Epithelial cell of esophagus (primary cell): ENCODE results near the gene SLC8A2.
A peak's percentile ranks its signal among the peaks of the same experiment; 100 is the strongest.

Source experiments
- DNase-seq: peaks from one replicate; pipeline ENCODE4 v3.0.0; 2010; ENCODE audit warnings: low read depth
- H3K4me3 ChIP-seq: 2 replicates; pipeline ENCODE4 v1.5.1; 2011; ENCODE audit warnings: mild to moderate bottlenecking, low read length, control low read depth
- TF ChIP-seq, protein P1 (sequence below): IDR thresholded peaks from 2 replicates; pipeline ENCODE4 v1.5.1; 2011; ENCODE audit warnings: low read depth, mild to moderate bottlenecking, low read length, control low read depth, inconsistent platforms; ENCODE audit not compliant: insufficient read depth; ENCODE audit errors: missing control alignments

SLC8A2 gene

DNA sequence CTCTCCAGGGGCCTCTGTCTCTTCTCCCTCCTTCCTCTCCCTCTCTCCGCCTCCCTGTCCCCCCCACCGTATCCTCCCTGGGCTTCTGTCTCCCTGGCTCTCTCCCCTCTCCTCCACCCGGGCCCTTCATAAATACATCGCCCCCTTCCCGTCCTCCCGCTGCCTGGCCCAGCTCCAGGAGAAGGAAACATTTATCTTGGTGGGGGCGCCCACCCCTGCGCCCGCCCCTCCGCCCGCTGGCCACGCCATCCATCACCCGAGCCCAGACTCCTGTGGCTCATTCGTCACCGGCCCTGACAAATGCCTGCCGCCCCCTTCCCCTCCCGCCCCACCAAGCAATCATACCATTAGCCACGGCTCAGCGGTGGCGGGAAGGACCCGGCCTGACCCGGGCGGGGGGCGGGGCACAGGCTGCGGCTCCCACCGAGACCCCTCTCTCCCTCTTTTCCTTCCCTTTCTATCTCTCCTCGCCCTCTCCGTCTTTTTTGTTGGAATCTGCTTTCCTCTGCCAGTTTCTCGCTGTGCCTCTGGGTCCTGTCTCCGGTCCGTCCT, 49.8 kb downstream of the SLC8A2 start:
- TF ChIP-seq, protein P1, sequence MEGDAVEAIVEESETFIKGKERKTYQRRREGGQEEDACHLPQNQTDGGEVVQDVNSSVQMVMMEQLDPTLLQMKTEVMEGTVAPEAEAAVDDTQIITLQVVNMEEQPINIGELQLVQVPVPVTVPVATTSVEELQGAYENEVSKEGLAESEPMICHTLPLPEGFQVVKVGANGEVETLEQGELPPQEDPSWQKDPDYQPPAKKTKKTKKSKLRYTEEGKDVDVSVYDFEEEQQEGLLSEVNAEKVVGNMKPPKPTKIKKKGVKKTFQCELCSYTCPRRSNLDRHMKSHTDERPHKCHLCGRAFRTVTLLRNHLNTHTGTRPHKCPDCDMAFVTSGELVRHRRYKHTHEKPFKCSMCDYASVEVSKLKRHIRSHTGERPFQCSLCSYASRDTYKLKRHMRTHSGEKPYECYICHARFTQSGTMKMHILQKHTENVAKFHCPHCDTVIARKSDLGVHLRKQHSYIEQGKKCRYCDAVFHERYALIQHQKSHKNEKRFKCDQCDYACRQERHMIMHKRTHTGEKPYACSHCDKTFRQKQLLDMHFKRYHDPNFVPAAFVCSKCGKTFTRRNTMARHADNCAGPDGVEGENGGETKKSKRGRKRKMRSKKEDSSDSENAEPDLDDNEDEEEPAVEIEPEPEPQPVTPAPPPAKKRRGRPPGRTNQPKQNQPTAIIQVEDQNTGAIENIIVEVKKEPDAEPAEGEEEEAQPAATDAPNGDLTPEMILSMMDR: no peak
- H3K4me3 ChIP-seq: no peak overlapping the region
- no peak for DNase-seq

DNA sequence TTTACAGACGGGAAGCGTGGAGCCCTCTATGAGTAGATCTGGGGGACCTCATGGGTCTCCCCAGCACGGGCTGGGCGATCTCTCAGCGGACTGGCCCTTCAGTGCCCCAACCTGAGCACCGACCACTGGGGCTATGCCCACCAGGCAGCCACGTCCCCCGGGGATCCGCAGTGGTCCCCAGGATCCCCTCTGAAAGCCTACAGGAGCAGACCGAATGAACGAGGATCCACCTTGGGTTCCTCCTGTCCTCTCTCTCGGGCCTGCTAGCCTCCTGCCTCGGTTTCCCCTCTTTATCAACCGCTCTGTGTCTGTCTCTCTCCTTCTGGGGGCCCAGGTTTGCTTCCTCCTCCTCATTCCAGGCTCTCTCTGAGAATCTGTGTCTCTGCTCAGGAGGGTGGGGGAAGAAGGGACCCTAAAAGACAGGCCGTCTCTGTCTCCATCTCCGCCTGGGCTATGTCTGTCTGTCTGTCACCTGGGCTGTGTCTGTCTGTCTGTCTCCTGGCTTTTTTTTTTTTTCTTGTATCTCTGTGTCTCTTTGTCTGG, 50.4 kb downstream of the SLC8A2 start:
- DNase-seq: no peak
- no peak overlapping the region for H3K4me3 ChIP-seq
- TF ChIP-seq, protein P1: no peak

DNA sequence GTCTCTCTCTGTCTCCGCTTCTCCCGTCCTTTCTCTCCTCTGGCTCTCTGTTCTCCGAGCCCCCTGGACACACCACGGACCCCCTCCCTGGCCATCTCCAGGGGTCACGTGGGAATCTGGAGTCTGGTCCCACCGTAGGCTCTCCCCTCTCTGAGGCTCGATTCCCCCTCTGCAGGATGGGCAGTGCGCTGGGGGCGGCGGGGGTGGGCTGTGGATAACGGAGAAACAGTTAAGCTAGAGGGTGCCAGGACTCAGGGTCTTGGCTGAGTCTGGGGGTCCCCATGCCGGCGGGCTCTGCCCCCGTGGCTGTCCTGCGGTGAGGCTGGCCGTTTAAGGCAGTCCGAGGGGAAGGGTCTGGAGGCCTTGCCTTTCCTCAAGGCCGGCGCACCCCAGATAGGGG, 51.9 kb downstream of the SLC8A2 start:
- TF ChIP-seq, protein P1: no peak
- no peak overlapping the region for H3K4me3 ChIP-seq
- DNase-seq: no peak

DNA sequence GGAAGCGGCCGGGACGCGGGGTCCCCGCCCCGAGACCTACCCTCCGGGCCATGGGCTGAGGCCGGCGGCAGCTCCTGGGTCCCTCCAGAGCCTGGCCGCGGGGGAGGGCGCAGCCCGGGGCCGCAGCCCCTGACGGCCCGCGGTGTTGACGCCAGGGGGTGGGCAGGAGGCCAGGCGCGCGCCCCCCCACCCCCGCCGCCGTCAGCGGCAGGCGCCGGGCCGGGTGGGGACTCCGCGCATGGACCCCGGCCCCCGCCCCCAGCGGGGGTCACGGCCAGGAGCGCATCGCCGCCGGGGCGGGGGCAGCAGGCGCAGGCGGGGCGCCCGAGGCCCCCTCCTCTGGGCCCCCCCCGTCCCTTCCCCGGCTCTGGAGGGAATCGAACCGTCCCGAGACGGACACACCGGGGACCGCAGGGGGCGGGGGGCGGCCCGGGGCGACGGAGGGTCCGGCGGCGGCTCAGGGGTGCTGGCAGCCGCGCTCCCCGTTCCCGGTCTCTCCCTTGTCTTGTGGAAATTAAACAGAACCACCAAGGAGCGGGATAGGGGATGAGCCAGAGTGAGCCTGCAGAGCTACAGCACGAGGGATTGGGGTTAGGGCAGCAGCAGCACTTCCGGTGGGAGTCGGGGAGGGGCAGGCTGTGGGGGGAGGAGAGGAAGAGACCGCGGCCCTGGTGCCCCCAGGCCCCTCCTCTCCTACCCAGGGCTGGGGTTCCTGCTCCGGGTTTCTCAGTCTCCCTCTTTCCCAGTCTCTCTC, 52.5 kb downstream of the SLC8A2 start, which contains the start of gene MEIS3:
TSS of gene MEIS3 (minus strand) at position 498 of the 754 bp plus-strand sequence. CDS start at position 52, 446 bp downstream.
- TF ChIP-seq, protein P1: no peak
- DNase-seq: no peak
- H3K4me3 ChIP-seq: peak within 1 kb of the TSS; percentile 14

DNA sequence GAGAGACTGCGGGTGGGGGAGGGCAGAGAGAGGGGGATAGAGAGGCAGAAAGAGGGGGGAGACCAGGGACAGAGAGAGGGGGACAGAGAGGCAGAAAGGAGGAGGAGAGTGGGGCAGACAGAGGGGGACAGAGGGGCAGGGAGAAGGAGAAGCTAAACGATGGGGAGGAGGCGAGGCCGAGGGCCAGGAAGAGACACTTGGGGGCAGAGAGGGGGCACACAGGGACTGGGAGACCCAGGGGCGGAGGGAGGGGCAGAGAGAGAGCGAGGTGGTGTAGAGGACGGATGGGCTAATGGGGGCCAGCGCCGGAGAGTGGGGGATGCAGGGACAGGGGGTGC, 53.0 kb downstream of the SLC8A2 start:
- TF ChIP-seq, protein P1: no peak
- H3K4me3 ChIP-seq: peak overlapping the region; percentile 14

DNA sequence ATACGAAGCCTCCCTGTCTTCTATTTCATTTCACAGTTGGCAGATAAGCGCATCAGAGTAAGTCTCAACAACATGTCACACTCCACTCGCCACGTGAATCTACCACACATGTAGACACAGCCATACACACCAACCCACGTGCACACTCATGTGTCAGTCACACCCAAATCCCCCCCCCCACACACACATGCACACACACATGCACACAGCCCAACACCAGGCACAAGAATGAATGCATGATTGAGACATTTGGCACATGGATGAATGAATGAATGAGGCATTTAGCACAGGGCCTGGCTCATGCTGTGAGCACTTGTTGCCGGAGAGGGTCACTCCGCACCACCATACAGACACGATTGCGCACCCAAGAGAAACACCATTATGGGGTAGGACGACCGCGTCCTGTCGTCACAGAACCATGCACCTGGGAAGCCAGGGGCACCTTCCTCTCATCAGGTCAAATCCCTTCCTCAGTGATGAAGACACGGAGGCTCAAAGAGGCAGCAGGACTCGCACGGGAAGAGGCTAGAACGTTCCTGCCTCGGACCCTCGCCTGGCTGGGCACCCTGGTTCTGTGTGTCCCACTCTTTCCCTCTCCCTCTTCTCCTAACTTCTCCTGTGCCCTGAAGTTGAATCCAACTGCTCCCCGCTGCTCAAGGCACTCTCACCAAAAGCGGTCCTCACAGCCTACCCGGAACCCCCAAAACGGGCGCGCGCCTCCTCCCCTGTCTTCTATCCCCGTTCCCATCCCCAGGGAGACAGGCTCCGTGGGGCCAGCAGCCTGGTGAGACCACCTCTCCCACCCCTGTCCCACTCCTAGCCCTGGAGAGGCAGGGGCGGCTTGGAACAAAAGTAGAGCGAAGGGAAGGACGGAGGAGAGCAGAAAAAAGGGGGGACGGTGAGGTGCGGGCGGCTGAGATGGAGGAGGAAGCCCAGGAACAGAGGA, 53.7 kb downstream of the SLC8A2 start:
- TF ChIP-seq, protein P1: no peak
- peak; percentile 13 for DNase-seq
- H3K4me3 ChIP-seq: no peak overlapping the region

More for the DNA sequence above, 53.0 kb downstream of the SLC8A2 start:
- no peak for DNase-seq
